DLD1 (cell line): ENCODE measurements around the gene BLVRB.
"Not testable (repeated sequence)": the region's sequence is repeated elsewhere in the genome, so short reads cannot be mapped to it uniquely, and the experiment has no call there.

ENCODE experiments used
- in situ Hi-C: cut with HindIII; loops from 2 replicates; pipeline ENCODE4 v1.10.0; 2017; ENCODE audit warnings: low sequenced_read_pairs

Gene BLVRB

DNA sequence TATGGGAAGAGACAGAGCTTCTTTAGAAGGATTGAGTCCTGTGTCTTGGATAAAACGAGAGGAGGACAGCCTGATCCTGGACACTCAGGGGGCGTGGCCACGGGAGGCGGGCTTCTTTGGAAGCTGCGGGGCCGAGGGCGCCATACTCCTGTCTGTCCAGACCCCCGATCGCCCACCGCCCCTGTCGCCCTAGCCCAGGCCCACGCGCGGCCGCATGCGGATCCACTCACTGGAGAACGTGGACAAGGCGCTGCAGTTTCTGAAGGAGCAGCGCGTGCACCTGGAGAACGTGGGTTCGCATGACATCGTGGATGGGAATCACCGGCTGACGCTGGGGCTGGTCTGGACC is 24.3 kb upstream of the BLVRB start:
- in situ Hi-C loops: no loop called here

DNA sequence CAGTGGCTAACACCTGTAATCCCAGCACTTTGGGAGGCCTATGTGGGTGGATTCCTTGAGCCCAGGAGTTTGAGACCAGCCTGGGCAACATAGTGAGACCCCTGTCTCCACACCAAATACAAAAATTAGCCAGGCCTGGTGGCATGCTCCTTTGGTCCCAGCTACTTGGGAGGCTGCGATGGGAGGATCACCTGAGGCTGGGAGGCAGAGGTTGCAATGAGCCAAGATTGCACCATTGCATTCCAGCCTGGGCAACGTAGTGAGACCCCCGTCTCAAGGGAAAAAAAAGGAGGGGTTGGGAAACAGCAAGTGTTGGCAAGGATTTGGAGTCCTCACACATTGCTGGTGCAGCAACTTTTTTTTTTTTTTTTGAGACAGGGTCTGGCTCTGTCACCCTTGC is 20.5 kb upstream of the BLVRB start:
- in situ Hi-C loops: no loop called here

DNA sequence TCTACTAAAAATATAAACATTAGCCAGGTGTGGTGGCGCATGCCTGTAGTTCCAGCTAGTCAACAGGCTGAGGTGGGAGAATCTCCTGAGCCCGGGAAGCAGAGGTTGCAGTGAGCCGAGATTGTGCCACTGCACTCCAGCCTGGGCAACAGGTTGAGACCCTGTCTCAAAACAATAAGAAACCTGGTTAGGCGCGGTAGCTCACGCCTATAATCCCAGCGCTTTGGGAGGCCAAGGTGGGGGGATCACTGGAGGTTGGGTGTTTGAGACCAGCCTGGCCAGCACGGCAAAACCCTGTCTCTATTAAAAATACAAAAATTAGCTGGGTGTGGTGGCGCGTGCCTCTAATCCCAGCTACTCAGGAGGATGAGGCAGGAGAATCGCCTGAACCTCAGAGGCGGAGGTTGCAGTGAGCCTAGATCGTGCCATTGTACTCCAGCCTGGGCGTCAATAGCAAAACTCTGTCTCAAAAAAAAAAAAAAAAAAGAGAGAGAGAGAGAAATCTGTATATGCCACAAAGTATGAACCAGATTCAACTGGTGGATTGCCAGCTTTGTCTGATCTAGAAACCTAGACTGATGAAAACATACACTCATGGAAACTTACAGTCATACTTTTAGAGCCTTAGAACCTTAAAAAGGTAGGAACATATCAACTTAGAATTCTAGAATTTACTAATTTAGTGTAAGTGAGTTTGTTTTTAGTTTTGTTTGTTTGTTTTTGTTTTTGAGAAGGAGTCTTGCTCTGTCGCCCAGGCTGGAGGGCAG is 10.5 kb upstream of the BLVRB start:
- in situ Hi-C loops: not testable (repeated sequence)

DNA sequence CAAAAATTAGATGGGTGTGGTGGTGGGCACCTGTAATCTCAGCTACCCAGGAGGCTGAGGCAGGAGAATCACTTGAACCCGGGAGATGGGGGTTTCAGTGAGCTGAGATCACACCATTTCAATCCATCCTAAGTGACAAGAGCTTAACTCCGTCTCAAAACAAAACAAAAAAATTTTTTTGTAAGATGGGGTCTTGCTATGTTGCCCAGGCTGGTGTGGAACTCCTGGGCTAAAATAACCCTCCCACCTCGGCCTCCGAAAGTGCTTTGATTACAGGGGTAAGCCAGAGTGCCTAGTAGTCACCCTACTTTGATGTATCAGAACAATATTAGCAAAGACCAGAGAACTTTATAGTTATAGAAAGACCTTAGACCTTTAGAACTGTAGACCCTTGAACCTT is 9.2 kb upstream of the BLVRB start:
- in situ Hi-C loops: no loop called here

DNA sequence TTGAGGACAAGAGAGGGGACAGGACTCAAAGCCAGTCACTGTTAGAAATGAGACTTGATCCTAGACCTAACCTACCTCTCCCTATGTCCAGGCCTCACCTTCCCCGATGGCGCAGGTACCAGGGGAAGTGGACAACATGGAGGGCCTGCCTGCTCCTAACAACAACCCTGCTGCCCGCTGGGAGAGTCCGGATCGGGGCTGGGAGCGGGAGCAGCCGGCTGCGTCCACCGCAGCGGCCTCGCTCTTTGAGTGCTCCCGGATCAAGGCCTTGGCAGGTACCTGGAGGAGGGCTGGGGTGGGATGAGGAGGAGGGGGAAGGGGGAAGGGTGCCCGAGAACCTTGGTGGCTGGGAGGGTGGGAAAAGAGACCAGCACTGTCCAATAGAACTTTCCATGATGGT is 7.0 kb upstream of the BLVRB start:
- in situ Hi-C loops: no loop called here

DNA sequence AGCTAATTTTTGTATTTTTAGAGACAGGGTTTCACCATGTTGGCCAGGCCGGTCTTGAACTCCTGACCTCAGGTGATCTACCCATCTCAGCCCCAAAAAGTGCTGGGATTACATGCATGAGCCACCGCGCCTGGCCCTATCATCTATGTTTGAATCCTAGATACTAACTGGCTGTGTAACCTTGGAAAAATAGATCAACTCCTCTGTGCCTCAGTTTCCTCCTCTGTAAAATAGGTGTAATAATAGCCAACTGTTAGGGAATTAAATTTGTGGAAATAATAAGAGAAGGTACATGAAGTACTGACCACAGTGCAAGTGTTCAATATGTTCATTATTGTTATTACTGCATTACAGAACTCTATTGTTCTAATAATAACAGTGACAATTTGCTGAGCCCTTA is 5.6 kb upstream of the BLVRB start:
- in situ Hi-C loops: no loop called here

DNA sequence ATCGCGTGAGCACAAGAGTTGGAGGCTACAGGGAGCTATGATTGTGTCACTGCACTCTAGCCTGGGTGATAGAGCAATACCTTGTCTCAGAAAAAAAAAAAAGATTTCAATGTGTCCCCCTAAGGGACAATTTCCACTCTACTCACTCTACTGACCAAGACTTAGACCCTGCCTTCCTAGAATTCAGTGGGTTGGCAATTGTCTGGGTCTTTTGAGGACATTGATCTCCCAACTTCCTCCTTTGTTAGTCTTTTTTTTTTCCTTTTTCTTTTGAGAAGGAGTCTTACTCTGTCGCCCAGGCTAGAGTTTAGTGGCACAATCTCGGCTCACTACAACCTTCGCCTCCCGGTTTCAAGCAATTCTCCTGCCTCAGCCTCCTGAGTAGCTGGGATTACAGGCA is 3.5 kb upstream of the BLVRB start:
- in situ Hi-C loops: no loop called here

DNA sequence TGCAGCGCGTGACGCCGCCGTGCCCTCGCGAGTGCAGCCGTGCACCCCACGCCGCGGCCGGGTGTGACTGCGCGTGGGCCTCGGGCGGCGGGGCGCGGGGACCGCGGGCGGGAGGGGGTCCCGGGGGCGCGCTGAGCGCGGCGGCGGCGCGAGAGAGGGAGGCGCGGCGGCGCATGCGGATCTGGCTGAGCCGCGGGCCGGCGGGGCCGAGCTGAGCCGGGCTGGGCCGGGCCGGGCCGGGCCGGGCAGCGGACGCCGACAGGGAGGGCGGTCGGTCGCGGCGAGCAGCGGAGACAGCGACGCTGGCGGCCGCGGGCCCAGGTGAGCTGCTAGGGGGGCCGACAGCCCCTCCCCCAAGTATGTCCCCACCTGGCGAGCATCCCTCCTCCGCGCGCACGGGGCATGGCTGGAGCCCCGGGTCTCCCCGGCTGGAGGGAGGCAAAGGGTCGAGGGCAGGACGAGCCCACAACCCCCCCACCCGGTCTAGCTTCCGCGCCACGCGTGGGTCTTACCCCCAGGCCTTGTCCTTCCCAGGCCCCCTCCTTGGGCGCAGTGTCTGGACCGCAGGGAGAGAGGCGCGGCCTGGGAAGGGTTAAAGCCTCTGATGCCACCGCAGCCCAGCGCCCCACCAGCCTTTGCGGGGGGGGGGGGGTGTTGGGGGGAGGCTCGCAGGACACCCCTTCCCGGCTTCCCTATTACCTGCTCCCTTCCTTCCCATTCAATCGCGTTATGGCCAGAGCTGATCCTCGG is 1.6 kb upstream of the BLVRB start, which contains the start of gene SPTBN4:
Gene SPTBN4, plus strand, starts transcription at position 17 of the 750 bp plus-strand sequence. CDS start 5,621 bp downstream, outside the sequence.
- in situ Hi-C loops: no loop called here

DNA sequence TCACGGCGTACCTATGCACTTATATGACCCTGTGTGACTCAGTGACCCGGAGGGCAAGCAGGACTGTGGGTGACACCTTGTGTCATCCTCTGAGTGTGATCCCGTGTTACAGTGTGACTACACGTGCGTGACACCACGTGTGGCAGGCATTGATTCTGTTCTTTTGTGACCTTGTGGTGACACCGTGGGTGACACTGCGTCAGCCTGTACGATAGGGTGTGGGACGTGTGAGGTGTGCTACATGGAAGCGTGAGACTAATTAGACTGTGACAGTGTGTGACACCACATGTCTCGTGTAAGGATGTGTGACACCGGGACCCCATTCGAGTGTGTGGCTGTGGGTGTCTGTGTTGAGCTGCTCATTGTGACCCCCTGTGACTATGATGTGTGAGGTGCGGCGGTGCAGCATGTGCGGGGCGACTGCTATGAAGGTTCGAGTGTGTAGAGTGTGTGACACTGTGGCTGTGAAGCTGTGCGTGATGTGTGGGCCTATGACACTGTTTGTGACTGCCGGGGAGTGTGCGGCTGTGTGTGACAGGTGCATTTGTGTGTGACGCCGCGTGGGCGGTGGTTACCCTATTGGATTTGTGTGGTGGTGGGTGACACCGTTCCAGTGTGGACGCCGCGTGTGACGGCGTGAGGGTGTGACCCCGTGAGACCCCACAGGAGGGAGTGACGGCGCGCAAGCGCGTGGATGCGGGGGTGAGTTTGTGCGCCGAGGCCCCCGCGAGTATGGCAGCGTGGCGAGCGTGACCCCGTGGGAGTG is 857 bp upstream of the BLVRB start:
- in situ Hi-C loops: no loop called here

DNA sequence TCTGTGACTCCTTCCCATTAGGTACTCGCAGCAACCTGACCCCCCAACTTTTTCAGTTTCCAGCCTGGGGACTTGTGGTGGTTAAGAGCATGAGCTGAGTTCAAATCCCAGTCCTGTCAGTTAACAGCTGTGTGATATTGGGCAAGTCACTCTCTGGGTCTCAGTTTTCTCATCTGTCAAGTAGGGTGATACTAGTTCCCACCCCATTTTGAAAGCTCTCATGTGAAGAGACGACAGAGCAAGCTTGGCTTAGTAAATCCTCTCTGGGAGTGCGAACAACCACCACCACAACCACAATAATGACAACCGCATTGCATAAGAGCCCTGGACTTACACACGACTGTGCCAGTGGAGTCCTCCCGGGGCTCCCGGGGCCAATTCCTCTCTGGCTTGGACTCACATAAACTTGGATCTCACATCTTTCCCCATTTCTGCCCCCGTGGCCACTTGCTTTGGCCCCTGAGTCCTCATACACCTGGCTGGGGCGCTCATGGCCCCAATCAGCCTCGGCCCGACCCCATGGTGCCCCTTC is 454 bp downstream of the BLVRB start:
- in situ Hi-C loops: no loop called here

DNA sequence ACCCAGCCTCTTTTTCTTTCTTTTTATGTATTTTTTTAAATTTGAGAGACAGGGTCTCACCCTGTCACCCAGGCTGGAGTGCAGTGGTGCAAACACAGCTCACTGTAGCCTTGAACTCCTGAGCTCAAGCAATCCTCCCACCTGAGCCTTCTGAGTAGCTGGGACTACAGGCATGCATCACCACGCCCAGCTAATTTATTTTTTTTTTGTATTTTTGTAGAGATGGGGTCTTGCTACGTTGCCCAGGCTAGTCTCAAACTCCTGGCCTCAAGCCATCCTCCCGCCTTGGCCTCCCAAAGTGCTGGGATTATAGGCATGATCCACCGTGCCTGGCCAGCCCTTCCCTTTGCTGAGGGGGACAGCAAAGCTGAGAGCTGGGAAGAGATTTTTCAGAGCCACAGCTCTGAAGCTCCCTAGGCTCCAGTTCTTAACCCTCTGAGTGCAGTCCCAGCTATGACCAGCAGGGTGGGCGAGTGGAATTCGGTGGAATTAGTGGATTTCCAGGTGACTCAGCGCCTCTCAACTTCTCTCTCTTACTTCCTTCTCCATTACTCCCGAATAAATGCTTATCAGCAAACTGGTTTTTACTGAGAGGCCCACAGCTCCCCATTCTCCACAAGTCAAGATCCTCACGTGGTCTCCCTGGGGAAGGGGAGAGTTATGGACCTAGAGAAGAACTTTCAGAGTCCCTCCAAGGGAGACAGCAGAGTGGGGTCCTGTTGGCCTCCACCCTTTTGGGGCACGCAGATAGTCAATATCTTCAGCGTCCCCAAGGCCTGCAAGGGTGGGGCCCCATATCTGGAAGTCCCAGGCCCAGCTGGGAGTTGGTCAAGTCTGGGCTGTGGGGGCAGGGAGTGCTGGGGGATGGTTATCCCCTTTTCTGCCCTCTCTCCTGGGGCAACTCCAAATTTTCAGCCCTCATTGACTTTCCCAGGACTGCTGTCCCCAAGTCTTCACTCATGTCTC is 1.2 kb downstream of the BLVRB start:
- in situ Hi-C loops: no loop called here

DNA sequence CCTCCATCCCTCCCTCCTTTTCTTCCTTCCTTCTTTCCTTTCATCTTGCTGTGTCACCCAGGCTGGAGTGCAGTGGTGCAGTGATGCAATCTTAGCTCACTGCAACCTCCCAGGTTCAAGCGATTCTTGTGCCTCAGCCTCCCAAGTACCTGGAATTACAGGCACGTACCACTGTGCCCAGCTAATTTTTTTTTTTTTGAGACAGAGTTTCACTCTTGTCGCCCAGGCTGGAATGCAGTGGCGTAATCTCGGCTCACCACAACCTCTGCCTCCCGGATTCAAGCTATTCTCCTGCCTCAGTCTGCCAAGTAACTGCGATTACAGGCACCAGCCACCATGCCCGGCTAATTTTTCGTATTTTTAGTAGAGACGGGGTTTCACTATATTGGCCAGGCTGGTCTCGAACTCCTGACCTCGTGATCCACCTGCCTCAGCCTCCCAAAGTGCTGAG is 1.9 kb downstream of the BLVRB start:
- in situ Hi-C loops: not testable (repeated sequence)

DNA sequence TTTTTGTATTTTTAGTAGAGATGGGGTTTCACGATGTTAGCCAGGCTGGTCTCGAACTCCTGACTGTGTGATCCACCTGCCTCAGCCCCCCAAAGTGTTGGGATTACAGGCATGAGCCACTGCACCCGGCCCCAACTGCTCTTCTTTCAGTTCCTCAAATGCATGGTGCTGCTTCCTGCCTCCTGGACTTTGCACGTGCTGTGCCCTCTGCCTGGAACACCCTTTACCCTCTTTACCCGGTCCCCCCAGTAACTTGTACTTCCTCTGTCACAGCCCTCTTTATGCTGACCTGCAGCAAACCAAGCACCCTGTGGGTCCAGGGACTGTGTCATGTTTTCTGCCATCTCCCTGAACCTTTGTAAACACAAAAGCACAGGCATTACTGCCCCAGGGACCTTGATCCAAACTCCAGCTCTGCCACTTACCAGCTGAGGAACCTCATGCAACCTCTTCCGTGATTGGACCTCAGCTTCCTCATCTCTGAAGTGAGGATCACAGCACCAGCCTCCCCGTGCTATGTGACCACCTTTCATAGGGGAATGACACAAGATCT is 3.8 kb downstream of the BLVRB start:
- in situ Hi-C loops: no loop called here

DNA sequence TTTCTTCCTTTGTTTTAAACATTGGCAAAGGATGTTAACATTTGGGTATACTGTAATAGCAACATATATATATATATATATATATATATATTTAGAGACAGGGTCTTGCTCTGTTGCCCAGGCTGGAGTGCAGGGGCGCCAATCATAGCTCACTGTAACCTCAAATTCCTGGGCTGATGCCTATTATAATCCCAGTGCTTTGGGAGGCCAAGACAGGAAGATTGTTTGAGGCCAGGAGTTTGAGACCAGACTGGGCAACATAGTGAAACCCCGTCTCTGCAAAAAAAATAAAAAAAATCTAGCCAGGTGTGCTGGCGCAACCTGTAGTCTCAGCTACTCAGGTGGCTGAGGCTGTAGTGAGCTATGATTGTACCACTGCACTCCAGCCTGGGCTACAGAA is 5.4 kb downstream of the BLVRB start:
- in situ Hi-C loops: no loop called here

DNA sequence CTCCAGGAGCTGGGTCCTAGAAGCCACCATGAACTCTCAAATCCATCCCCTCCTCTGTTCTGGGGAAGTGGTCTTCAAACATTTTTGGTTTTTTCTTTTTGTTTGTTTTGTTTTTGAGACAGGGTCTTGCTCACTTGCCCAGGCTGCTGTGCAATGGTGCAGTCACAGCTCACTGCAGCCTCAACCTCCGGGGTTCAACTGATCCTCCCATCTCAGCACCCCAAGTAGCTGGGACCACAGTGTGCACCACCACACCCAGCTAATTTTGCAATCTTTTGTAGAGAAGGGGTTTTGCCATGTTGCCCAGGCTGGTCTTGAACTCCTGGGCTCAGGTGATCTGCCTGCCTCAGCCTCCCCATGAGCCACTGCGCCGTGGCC is 7.0 kb downstream of the BLVRB start:
- in situ Hi-C loops: no loop called here

DNA sequence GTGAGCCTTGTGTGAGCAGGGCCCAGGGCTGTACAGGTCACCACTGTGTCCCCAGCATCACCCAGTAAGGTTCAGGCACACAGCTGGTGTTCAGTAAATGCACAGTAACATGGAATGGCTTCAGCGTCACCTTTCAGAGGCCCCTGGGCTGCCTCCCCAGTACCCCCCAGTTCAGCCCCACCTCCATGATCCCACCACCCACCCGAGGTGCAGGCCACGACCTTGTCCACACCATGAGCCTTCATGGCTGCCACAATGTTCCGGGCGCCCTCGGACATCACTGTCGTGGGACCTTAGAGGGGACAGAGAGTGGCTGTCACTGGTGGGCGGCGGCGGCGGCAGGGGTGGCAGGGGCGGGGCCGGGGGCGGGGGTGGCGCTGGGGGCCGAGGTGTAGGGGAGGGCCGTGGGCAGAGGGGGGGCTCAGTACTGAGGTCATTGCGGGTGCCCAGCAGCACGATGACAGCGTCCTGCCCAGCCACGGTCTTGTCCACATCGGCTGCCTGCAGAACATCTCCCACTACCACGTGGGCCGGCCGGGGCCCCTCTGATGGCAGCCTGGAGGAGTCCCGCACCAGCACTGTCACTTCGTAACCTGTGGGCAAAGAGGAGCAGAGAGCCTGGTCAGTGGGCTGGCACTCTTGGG is 7.5 kb downstream of the BLVRB start:
- in situ Hi-C loops: no loop called here

DNA sequence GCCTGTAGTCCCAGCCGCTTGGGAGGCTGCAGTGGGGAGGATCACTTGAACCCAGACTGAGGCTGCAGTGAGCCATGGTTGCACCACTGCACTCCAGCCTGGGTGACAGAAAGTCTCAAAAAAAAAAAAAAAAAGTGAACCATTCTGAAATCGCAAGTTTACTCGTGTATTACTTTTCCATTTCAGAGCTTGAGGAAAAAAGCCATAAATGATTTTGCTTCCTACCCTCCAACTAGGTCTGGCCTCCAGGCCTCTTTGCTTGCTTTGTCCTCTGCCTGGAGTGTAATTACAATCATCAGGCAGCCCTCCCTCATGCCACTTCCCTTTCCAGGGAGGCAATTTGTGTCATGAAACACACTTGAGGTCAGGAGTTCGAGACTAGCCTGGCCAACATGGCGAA is 8.5 kb downstream of the BLVRB start:
- in situ Hi-C loops: no loop called here

DNA sequence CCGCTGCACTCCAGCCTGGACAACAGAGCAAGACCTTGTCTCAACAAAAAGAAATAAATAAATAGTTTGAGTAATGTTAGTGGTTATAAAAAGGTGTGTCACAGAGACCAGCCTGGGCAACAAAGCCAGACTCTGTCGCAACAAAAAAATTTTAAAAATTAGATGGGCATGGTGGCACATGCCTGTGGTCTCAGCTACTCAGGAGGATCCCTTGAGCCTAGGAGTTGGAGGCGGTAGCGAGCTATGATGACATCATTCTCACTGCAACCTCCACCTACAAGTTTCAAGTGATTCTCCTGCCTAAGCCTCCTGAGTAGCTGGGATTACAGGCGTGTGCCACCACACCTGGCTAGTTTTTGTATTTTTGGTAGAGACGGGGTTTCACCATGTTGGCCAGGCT is 11.6 kb downstream of the BLVRB start:
- in situ Hi-C loops: not testable (repeated sequence)

DNA sequence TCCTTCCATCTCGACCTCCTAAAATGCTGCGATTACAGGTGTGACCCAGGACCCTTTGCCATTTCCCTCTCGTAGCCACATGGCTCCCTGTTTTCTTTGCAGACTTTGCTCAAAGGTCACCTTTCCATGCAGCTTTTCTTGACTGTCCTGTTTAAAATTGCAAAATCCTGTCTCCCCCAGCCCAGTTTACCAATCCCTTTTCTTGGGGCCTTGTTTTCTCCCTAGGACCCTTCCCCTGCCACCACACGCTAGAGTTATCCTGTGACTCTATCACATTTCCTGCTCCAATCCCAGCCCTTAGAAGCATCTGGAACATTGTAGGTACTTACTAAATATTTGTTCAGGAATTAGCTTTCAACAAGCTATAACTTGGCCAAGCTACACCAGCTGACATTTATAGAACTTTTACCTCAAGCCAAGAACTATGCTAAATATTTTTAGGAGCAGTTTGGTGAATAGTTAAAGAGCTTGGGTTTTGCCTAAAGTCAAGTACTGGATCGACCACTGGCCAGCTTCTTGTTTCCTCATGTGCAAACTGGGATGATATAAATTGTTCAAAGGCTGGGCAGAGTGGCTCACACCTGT is 12.3 kb downstream of the BLVRB start:
- in situ Hi-C loops: no loop called here
